Dendritic cell treated with granulocyte-macrophage colony-stimulating factor and Interleukin-4, amounts not matched to agents 40 ng/mL and 50 ng/mL, for 4 days (primary cell): Measurements from ENCODE around the gene MRPL52.
"Not testable (repeated sequence)": the region's sequence is repeated elsewhere in the genome, so short reads cannot be mapped to it uniquely, and the experiment has no call there.

ENCODE experiments used
- H3K27ac Mint-ChIP-seq: one replicate; pipeline ENCODE4 v1.8.0; 2022; ENCODE audit warnings: mild to moderate bottlenecking, mixed read lengths
- H3K27me3 Mint-ChIP-seq: one replicate; pipeline ENCODE4 v1.8.0; 2022; ENCODE audit warnings: mild to moderate bottlenecking, mixed read lengths
- H3K36me3 Mint-ChIP-seq: one replicate; pipeline ENCODE4 v1.8.0; 2022; ENCODE audit warnings: low read depth, mixed read lengths
- H3K4me1 Mint-ChIP-seq: one replicate; pipeline ENCODE4 v1.8.0; 2022; ENCODE audit warnings: low read depth, mixed read lengths
- H3K4me3 Mint-ChIP-seq: one replicate; pipeline ENCODE4 v1.8.0; 2022; ENCODE audit warnings: mild to moderate bottlenecking, moderate library complexity, mixed read lengths
- H3K9me3 Mint-ChIP-seq: one replicate; pipeline ENCODE4 v1.8.0; 2022; ENCODE audit warnings: mixed read lengths
- intact Hi-C: fragments of 100-400 bp; cut with micrococcal nuclease; formaldehyde crosslinking; loops from one replicate; pipeline ENCODE4 v1.15.0; 2022

The MRPL52 gene

GRCh38 chr14:22800346-22800745 is 29.3 kb upstream of the MRPL52 start:
- Mint-ChIP-seq H3K36me3 (peaks cover 79% of the 10 kb centered on the region), H3K27me3 (no peaks in the 10 kb centered on the region), H3K4me3 (peak overlapping the region; percentile 35), H3K4me1 (peaks cover 98% of the 10 kb centered on the region), H3K9me3 (no peaks in the 10 kb centered on the region), H3K27ac (peak overlapping the region; percentile 85)
- intact Hi-C loops = no loop called here

DNA sequence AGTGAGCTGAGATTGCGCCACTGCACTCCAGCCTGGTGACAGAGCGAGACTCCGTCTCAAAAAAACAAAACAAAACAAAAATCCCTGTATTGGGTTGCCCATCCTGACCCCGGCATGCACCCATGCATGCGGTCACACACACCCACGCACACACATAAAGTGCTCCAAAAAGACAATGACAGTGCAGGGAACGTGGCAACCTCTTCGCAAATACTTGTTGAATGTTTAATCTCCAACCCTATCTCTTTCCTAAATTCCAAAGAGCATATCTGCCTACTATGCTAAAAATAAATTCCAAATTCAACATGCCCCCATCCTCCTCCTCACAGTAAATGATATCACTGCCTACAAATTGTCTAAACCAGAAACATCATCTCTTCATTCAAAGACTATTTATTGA is 28.0 kb upstream of the MRPL52 start:
- Mint-ChIP-seq H3K27me3 (no peaks in the 10 kb centered on the region), H3K4me1 (peaks cover 94% of the 10 kb centered on the region), H3K36me3 (peaks cover 79% of the 10 kb centered on the region), H3K4me3 (no peak overlapping the region), H3K27ac (peak overlapping the region; percentile 85), H3K9me3 (no peaks in the 10 kb centered on the region)
- intact Hi-C loops = loop anchor here (2.0 kb wide), 1 partner anchor 15 kb away; no protein-coding TSS in a partner anchor

DNA sequence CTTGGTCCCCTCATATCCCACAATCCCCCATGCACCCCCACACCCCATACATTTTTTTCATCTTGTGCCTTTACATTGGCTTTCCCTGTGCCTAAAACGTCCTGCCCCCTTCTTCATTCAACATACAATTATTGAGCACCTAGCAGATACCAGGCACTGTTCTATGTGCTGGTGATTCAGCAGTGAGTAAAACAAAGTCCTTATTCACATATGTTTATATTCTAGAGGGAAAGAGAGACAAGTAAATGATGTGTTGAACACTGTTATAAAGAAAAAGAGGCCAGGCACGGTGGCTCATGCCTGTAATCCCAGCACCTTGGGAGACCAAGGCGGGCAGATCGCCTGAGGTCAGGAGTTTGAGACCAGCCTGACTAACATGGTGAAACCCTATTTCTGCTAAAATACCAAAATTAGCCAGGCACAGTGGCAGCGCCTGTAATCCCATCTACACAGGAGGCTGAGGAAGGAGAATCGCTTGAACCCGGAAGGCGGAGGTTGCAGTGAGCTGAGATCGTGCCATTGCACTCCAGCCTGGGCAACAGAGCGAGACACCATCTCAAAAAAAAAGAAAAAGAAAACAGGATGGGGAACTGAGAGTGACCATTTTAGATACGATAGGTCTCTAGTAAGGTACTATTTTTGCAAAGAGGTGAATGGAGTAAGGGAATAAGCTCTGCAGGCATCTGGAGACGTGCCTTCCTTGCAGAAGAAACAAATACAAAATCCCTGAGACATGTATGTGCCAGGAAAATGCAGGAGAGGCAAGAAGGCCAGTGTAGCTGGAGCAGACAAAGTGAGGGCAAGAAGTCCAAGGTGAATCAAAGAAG is 26.6 kb upstream of the MRPL52 start:
- Mint-ChIP-seq H3K4me1 (peaks cover 95% of the 10 kb centered on the region), H3K27me3 (no peaks in the 10 kb centered on the region), H3K36me3 (peaks cover 82% of the 10 kb centered on the region), H3K27ac (peak overlapping the region; percentile 85), H3K9me3 (no peaks in the 10 kb centered on the region), H3K4me3 (no peak overlapping the region)
- intact Hi-C loops = loop anchor here (2.0 kb wide), 1 partner anchor 14 kb away; no protein-coding TSS in a partner anchor

DNA sequence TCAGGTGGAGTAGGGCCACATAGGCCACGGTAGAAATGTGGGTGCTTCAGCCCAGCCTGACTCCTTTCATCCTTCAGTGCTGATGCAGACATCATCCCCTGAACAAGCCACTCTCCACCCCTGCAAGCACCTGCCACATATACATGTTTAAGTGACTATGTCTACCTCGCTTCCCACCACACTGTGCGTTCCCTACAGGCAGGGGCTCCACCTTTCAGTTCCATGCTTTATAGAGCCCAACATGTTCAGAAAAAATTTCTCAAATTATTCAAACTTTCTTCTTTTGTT is 26.1 kb upstream of the MRPL52 start:
- intact Hi-C loops = loop anchor here (2.0 kb wide), 1 partner anchor 13 kb away; no protein-coding TSS in a partner anchor
- Mint-ChIP-seq H3K36me3 (peaks cover 84% of the 10 kb centered on the region), H3K9me3 (no peaks in the 10 kb centered on the region), H3K4me3 (no peak overlapping the region), H3K27me3 (no peaks in the 10 kb centered on the region), H3K4me1 (peaks cover 95% of the 10 kb centered on the region), H3K27ac (peak overlapping the region; percentile 85)

GRCh38 chr14:22805235-22805634 is 24.5 kb upstream of the MRPL52 start:
- H3K4me3 Mint-ChIP-seq, intact Hi-C loops, H3K9me3 Mint-ChIP-seq, H3K27me3 Mint-ChIP-seq: not testable (repeated sequence)
- peak overlapping the region; percentile 47 for H3K27ac Mint-ChIP-seq
- H3K4me1 Mint-ChIP-seq = peaks cover 94% of the 10 kb centered on the region
- H3K36me3 Mint-ChIP-seq = peaks cover 90% of the 10 kb centered on the region

DNA sequence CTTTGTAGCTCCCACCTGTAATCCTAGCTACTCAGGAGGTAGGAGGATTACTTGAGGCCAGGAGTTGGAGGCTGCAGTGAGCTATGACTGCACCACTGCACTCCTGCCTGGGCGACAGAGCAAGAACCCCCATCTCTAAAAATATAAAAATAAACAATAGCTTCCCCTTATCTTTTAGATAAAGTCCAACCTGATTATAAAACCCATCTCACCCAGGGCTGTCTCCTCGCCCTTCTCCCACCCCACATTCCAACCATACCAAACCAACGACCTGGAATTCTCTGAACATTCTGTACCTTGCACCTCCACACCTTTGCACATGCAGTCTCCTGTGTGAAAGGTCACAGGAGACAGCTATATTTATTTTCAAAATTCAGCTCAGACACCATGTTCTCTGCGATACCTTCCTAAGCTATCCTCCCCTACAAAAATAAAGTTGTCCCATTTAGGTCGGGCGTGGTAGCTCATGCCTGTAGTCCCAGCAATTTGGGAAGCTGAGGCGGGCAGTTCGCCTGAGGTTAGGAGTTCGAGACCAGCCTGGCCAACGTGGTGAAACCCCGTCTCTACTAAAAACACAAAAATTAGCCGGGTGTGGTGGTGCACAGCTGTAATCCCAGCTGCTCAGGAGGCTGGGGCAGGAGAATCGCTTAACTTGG is 22.1 kb upstream of the MRPL52 start:
- peaks cover 88% of the 10 kb centered on the region for H3K4me1 Mint-ChIP-seq
- intact Hi-C loops = no loop called here
- peaks cover 86% of the 10 kb centered on the region for H3K36me3 Mint-ChIP-seq
- no peaks in the 10 kb centered on the region for H3K9me3 Mint-ChIP-seq
- no peak overlapping the region for H3K4me3 Mint-ChIP-seq
- peak overlapping the region; percentile 65 for H3K27ac Mint-ChIP-seq
- H3K27me3 Mint-ChIP-seq = no peaks in the 10 kb centered on the region

DNA sequence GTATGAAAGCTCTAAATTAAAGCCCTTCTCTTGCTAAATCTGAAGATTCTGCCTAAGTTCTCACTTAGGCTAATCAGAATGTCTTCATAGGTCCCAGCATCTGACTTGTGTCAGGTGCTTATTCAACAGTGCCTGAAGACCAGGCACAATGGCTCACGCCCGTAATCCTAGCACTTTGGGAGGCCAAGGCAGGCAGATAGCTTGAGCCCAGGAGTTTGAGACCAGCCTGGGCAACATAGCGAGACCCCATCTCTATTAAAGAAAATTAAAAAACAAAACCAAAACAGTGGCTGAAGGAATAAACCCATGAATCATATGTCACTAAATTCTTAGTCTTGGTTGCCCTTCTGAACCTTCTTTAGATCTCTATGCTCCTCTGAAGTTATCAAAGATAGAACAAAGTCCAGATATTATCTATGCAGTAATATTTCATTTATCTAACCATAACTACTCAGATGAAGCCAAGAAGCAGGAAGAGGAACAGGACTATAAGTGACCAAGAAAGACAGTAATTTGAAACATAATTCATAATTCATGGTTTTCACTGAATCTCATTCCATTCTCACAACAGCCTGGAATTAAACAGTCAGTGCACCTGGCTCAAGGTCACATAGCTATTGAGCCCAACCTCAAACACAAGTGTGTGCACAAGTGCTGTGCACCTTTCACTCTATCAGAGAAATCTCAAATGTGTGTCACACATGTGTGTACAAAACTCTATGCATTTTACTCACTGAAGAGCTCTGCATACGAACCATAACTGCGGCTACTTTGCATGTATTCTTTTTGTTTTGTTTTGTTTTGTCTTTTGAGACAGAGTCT is 21.1 kb upstream of the MRPL52 start:
- intact Hi-C loops = no loop called here
- Mint-ChIP-seq H3K9me3 (no peaks in the 10 kb centered on the region), H3K27me3 (no peaks in the 10 kb centered on the region), H3K27ac (no peak overlapping the region), H3K36me3 (peaks cover 84% of the 10 kb centered on the region), H3K4me1 (peaks cover 87% of the 10 kb centered on the region), H3K4me3 (peak overlapping the region; percentile 9)

GRCh38 chr14:22811722-22812121 is 18.0 kb upstream of the MRPL52 start:
- H3K4me3 Mint-ChIP-seq = peak overlapping the region; percentile 77
- peaks cover 83% of the 10 kb centered on the region for H3K4me1 Mint-ChIP-seq
- no peaks in the 10 kb centered on the region for H3K9me3 Mint-ChIP-seq
- H3K27me3 Mint-ChIP-seq = no peaks in the 10 kb centered on the region
- peak overlapping the region; percentile 85 for H3K27ac Mint-ChIP-seq
- intact Hi-C loops = no loop called here
- peaks cover 63% of the 10 kb centered on the region for H3K36me3 Mint-ChIP-seq

GRCh38 chr14:22812744-22813143 is 16.9 kb upstream of the MRPL52 start:
- peak overlapping the region; percentile 85 for H3K27ac Mint-ChIP-seq
- H3K27me3 Mint-ChIP-seq = no peaks in the 10 kb centered on the region
- peaks cover 80% of the 10 kb centered on the region for H3K4me1 Mint-ChIP-seq
- H3K9me3 Mint-ChIP-seq = no peaks in the 10 kb centered on the region
- intact Hi-C loops = no loop called here
- peak overlapping the region; percentile 84 for H3K4me3 Mint-ChIP-seq
- H3K36me3 Mint-ChIP-seq = peaks cover 53% of the 10 kb centered on the region

DNA sequence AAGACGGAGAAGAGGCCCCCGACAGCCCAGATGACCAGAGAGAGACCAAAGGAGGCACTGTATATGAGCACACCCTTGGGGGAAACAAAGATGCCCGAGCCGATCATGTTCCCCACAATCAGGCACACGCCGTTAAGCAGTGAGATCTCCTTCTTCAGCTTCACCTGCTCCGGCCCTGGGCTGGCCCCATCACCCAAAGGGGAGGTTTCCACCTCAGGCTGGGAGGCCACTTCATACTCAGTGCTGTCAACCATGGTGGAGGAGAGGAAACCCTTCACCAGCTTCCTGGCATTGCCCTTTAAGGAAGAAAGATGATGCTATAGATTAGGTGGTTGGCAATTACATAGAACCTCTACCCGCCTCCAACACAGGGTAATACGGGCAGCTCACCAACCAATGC is 16.5 kb upstream of the MRPL52 start:
- Mint-ChIP-seq H3K27ac (peak overlapping the region; percentile 85), H3K36me3 (peaks cover 49% of the 10 kb centered on the region), H3K27me3 (no peaks in the 10 kb centered on the region), H3K9me3 (no peaks in the 10 kb centered on the region), H3K4me3 (peak overlapping the region; percentile 84), H3K4me1 (peaks cover 80% of the 10 kb centered on the region)
- intact Hi-C loops = no loop called here

DNA sequence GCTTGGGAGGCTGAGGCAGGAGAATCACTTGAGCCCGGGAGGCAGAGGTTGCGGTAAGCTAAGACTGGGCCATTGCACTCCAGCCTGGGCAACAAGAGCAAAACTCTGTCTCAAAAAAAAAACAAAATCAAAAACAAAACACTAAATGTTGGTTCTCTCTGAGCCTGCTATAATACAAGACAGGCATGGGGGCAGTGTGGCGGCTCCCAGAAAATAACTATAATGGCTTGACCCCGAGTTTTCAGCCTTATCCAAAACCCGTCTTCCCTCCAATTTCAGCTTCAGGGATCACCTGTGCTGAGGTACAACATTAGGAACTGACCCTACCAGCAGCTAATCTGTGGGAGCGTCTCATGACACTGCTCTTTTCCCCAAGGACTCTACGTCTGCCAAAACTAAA is 15.3 kb upstream of the MRPL52 start:
- intact Hi-C loops = loop anchor here (2.0 kb wide), 1 partner anchor 32 kb away; no protein-coding TSS in a partner anchor
- H3K27ac Mint-ChIP-seq = peak overlapping the region; percentile 85
- H3K4me1 Mint-ChIP-seq = peaks cover 80% of the 10 kb centered on the region
- peaks cover 42% of the 10 kb centered on the region for H3K36me3 Mint-ChIP-seq
- H3K27me3 Mint-ChIP-seq = no peaks in the 10 kb centered on the region
- peak overlapping the region; percentile 84 for H3K4me3 Mint-ChIP-seq
- no peaks in the 10 kb centered on the region for H3K9me3 Mint-ChIP-seq

DNA sequence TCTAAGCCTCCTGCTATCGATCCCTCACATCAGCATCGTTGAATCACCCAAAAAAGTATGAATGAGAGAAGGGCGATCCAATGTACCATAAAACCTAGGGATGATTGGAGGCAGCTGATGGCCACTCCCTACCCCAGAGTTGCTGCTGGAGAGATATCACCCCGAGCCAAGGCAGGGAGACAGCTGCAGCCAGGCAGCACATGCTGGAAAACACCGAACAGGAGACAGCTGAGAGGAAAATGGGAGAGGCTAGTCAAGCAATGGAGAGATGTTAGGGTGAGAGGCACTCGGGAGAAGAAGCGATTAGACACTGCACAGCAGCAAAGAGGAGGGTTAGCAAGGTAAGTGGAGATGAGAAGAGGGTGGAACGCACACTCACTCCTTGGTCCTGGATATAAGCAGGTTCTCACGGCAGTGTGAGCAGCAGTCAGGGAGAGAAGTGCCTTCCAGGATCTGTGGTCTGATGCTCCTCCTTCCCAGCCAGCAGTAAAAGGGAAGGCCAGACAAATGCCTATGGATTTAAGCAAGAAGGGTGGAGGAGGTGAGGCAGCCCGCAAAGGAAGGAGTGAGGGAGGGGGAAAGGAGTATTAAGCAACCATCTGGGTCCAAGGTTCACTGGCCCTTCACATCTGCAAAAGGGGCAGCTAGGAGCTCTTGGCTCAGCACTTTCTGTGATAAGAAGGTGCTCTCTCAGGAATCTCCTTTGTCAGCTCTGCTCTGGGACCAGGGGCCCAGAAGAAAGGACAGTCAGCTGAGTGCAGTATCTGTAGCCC is 14.6 kb upstream of the MRPL52 start, which contains the start of gene SLC7A7:
Gene SLC7A7, minus strand, starts transcription at position 495 of the 773 bp plus-strand sequence. CDS start 2,037 bp downstream, outside the sequence.
- H3K4me3 Mint-ChIP-seq = peak within 1 kb of the TSS; percentile 84
- intact Hi-C loops = loop anchor here (2.0 to 5.0 kb wide), 2 partner anchors 32 to 243 kb away; no protein-coding TSS in a partner anchor
- no peaks in the 10 kb centered on the region for H3K9me3 Mint-ChIP-seq
- H3K27ac Mint-ChIP-seq = peak within 1 kb of the TSS; percentile 85
- no peaks in the 10 kb centered on the region for H3K27me3 Mint-ChIP-seq
- peaks cover 34% of the 10 kb centered on the region for H3K36me3 Mint-ChIP-seq
- H3K4me1 Mint-ChIP-seq = peaks cover 80% of the 10 kb centered on the region
